ENCODE results near the gene HOXD9.
A peak's percentile ranks its signal among the peaks of the same experiment; 100 is the strongest.

GRCh38 chr2:176100547-176101140 is 21.9 kb upstream of the HOXD9 start:
- no peak for TF ChIP-seq CTCF (IDR thresholded peaks at IDR 0.05)
- no peak for TF ChIP-seq POLR2A (IDR thresholded peaks at IDR 0.05)
- peak in 1 of 2 donors; percentile 61 for TF ChIP-seq POLR2AphosphoS5 (IDR thresholded peaks at IDR 0.05; ENCODE audit: insufficient read depth in 1 of 2, low read depth in 1 of 2)
